Activated CD4-positive, alpha-beta T cell treated with anti-CD3 and anti-CD28 coated beads for 24 hours (primary cell): Measurements from ENCODE around the gene GCAT.
A peak's percentile ranks its signal among the peaks of the same experiment; 100 is the strongest.

ENCODE experiments used
- DNase-seq, 2 donors: peaks; one replicate each; pipeline ENCODE4 v3.0.0-alpha.2; 2020; ENCODE audit warnings: low read depth in 2 of 2

Gene GCAT

DNA sequence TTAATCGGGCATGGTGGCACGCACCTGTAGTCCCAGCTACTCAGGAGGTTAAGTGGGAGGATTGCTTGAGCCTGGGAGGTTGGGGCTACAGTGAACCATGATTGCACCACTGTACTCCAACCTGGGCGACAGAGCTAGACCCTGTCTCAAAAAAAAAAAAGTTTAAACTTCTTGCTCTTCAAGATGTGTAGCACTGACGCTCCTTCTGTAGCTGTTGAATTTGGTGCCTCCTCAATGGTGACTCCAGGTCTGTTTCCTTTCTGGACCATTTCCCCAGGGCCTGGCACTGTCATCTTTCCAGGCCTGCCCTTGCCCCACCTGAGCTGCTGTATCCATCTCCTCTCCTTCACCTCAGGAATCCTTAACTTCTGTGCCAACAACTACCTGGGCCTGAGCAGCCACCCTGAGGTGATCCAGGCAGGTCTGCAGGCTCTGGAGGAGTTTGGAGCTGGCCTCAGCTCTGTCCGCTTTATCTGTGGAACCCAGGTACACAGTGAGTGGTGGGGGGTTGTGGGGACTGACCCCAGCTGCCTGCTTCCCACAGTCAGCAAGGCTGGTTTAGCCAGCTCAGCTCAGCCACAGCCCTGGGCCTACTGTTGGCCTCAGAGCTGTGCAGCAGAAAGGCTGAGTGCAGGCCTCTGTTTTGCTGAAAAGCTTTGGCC lies 2.1 kb downstream of the GCAT start:
- DNase-seq = no peak

DNA sequence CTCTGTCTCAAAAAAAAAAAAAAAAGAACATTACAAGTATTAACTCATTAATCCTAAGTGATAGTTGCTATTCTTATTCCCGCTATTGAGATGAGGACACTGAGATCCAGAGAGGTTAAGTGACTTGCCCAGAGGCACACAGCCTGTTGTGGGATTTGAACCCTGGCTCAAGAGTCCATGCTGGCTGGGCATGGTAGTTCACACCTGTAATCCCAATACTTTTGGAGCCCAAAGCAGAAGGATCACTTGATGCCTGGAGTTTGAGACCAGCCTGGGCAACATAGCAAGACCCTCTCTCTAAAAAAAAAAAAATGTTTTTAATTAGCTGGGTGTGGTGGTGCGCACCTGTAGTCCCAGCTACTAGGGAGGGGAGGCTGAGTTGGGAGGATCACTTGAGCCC lies 4.1 kb downstream of the GCAT start:
- DNase-seq = no peak

DNA sequence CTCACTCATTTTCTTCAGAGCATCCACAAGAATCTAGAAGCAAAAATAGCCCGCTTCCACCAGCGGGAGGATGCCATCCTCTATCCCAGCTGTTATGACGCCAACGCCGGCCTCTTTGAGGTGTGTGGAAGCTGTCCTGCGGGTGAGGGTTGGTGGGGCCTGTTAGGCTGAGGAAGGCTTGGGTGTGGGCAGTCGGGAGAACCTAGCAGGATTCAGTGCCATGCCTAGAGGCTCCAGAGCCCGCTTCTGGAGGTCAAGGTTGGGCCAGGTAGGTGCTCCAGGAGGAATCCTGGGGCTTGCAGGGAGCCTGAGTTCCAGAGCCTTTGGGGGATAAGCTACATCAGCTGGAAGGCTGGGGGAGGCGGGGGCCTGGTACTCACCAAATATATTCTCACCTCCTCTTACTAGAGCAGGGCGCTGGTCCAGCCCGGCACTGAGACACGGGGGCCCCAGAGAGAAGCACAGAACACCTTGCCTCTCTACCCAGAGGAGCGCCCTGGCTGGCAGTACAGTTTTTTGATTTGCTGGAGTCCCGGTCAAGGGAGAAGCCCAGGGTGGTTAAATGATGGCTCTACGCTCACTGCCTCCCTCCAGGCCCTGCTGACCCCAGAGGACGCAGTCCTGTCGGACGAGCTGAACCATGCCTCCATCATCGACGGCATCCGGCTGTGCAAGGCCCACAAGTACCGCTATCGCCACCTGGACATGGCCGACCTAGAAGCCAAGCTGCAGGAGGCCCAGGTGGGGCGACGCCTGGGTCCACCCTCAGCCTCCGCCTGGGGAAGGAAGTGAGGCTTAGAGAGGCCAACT lies 5.3 kb downstream of the GCAT start:
- no peak for DNase-seq

DNA sequence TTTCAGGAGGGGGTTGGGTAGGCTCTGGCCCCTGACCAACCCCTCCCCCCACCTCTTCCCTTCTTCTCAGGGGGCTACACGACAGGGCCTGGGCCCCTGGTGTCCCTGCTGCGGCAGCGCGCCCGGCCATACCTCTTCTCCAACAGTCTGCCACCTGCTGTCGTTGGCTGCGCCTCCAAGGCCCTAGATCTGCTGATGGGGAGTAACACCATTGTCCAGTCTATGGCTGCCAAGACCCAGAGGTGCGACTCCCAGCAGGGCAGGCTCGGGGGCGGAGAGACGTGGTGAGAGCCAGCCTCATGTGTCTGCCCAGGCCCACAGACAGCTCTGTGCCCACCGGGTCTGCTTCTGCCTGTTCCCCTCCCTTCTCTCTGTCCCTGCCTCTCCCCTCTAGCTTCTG lies 7.9 kb downstream of the GCAT start:
- DNase-seq = no peak

DNA sequence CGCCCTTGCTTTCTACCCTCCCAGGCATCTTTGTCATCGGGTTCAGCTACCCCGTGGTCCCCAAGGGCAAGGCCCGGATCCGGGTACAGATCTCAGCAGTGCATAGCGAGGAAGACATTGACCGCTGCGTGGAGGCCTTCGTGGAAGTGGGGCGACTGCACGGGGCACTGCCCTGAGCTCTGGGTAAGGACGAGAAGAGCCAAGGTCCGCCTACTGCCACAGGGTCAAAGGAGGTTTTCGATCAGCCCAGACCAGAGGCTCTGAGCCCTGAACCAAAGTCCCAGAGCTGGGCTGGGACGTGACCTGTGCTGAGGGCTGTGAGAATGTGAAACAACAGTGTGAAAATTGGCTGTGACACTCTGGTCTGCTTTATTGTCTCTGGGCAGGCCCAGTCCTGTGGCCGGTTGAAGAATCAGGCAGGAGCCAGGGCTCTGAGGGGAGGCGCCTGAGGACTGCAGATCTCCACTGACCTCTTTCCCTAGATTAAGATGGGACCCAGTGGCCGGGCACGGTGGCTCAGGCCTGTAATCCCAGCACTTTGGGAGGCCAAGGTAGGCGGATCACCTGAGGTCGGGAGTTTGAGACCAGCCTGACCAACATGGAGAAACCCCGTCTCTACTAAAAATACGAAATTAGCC lies 8.9 kb downstream of the GCAT start:
- DNase-seq = no peak

DNA sequence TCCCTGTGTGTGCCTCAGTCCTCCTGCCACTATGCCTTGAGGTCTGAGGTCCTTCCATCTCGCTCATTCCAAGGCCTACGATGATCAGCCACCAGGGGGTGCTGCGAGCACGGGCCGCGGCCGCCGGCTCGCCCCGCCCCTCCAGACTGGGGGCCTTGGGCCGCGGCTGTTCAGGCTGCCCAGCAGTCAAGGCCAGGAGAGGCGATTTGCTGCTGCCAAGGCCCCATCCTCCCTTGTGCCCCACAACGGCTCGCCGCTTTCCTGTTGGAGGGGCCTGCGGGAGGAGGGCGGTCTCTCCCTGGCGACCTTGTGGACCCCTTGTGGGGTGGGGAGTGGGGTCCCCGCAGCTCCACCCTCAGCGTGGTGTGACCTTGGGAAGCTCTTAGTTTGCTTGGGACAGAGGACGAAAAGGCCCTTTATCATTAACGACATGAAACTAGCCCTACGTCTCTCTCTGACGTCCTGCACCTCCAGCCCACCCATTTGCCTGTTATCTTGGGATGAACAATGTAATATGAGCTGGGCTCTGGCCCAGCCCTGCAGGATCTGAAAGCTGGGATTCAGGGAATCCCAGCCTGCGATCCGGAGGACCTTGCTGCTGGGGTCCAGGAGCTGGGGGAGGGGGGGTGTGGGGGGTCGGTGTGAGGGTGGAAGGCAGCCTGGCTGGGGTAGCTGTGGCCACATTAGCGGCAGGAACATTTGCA lies 10.1 kb downstream of the GCAT start:
- peak; percentile 80 to 86 for DNase-seq

DNA sequence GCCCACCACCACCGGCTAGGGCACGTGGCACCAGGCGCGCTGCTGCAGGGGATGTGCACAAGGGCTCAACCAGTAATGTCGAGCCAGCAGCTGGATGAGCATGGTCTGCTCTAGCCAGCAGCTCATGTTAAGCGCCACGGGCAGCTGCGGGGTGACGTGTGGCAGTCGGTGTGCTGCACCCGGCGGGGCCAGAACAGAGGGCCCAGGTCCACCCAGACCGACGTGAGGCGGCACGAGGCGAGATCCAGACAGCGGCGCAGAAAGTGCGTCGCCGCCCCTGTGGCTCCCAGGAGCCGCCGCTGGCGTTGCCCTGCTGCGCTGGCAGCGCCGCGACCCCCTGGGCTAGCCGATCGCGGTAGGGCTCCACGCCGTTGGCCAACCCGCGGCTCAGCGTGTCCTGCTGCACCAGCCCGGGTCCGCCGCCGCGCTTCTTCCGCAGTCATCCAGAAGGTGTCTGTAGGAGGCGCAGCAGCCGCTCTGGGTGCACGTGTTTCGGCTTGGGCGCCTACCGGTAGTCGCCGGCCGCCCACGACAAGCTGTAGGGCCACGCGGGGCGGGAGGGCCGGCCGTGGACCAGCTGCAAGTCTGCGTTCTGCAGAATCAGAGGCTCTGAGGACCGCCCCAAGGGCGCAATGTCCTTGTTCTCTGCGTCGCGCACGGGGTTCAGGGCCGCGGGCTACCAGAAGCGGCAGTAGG lies 10.8 kb downstream of the GCAT start:
- DNase-seq = peak; percentile 38 to 51

DNA sequence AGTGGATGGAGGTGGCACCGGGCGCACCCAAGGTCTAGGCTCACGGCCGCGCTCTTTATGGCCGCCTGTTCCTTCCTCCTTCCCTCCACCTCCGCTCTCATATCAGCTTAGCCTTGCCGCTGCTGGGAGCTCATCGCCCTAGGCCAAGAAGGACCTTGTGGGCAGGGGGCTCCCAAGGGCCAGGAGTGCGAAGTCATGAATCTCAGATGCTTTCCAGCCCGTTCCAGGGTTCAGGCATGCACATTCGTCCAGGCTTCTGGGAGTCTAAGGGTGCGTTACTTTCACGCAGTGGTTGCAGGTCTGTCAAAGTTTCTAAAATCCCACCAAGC lies 11.3 kb downstream of the GCAT start:
- DNase-seq = no peak

DNA sequence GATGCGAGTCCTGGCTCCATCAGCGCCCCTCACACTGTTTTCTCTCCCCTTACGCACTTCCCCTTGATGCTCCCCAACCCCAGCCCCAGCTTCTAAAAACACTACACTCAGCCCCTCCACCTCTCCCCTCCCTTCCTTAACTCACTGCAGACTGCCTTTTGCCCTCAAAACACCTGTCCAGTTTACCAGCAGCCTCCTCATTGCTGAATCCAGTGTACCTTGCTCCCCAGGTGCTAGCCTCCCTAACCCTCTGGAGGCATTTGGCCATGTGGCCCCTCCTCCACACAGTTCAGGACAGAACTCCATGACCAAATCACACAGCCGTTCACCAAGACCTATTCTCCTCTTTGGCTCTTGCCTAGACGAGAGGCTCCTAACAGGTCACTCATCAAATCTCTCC lies 12.6 kb downstream of the GCAT start:
- no peak for DNase-seq

DNA sequence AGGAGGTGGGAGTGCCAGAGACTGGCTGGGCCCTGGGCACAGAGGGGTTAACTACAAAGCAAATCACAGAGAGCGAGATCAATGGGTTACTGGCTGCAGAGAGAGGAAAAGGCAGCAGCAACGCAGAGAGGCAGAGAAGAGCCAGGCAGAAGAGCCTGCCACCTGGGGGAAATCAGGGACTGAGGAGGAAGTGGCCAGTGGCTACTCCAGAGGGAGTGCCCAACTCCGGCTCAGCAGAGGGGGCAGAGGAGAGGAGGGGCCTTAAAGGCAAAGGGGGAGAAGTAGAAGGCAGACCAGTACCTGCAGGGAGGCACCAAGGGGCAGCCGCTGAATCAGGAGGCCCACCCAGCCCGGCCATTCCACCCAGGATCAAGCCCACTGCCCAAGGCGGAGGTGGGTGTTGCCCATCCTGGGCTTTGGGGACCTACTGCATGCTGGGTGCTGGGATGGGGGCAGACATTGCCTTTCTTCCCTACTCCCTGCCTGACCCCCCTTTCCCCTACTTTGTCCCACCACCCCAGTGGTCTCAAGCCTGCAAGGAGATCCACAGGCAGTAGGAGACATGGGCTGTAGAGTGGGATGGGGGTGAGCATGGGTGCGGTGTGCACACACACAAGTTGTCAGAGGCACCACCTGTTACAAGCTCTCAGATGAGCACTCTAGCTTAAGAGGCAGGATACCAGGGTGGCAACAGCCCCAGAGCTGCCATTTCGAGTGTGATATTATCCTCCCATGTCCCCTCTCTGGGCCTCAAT lies 14.5 kb downstream of the GCAT start:
- DNase-seq = no peak

DNA sequence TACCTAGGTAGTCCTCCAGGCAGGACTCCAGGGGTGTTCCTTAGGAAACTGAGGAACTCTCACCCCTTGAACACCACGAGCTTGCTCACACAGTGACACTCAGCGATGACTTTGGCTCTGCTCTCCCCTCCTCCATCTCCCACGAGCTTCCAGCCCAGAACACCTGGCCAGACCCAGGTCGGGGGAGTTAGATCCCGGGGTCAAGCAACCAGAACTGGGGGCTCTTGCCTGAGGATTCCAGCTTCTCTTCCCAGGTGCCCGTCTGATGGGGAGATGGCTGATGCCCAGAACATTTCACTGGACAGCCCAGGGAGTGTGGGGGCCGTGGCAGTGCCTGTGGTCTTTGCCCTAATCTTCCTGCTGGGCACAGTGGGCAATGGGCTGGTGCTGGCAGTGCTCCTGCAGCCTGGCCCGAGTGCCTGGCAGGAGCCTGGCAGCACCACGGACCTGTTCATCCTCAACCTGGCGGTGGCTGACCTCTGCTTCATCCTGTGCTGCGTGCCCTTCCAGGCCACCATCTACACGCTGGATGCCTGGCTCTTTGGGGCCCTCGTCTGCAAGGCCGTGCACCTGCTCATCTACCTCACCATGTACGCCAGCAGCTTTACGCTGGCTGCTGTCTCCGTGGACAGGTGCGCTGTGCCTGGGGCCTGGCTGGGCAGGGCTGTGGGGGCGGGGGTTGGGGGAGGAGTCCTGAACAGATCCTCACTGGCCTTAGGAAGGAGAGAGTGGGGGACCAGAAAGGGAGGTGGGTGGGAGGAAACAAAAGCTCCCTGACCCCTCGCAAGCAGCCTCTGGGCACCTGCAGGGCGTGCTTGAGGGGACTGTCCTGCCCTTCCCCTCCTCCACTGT lies 15.6 kb downstream of the GCAT start, which contains the start of gene GALR3:
Gene GALR3, plus strand, starts transcription at position 249 of the 852 bp plus-strand sequence. Its CDS starts 25 bp downstream, at position 274.
- no peak for DNase-seq

DNA sequence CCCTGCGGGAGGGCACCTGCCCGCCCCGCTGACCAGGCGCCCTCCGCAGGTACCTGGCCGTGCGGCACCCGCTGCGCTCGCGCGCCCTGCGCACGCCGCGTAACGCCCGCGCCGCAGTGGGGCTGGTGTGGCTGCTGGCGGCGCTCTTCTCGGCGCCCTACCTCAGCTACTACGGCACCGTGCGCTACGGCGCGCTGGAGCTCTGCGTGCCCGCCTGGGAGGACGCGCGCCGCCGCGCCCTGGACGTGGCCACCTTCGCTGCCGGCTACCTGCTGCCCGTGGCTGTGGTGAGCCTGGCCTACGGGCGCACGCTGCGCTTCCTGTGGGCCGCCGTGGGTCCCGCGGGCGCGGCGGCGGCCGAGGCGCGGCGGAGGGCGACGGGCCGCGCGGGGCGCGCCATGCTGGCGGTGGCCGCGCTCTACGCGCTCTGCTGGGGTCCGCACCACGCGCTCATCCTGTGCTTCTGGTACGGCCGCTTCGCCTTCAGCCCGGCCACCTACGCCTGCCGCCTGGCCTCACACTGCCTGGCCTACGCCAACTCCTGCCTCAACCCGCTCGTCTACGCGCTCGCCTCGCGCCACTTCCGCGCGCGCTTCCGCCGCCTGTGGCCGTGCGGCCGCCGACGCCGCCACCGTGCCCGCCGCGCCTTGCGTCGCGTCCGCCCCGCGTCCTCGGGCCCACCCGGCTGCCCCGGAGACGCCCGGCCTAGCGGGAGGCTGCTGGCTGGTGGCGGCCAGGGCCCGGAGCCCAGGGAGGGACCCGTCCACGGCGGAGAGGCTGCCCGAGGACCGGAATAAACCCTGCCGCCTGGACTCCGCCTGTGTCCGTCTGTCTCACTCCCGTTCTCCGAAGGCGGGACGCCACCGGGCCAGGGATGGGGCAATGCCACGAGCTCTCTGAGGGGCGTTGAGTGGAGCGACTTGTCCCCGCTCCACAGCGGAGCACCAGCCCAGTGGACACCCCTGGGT lies 17.2 kb downstream of the GCAT start:
- no peak for DNase-seq

DNA sequence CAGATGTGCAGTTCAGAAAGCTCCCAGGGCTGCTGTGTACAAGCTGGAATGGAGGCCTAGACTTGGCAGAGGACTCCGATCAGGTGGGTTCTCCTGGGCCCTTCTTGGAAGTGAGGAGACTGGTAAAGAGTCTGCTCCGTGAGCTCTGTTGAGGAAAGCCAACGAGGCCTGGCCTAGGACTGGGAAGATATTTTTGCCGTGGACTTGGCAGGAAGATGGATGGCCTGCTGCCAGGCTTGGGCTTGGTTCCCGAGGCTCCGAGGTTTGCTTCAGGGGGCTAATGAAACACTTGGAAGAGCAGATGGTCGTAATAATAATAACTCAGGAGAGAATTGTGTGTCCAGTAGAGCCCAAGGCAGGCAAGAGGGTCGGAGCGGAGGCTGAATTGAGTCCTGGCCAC lies 19.3 kb downstream of the GCAT start:
- no peak for DNase-seq

DNA sequence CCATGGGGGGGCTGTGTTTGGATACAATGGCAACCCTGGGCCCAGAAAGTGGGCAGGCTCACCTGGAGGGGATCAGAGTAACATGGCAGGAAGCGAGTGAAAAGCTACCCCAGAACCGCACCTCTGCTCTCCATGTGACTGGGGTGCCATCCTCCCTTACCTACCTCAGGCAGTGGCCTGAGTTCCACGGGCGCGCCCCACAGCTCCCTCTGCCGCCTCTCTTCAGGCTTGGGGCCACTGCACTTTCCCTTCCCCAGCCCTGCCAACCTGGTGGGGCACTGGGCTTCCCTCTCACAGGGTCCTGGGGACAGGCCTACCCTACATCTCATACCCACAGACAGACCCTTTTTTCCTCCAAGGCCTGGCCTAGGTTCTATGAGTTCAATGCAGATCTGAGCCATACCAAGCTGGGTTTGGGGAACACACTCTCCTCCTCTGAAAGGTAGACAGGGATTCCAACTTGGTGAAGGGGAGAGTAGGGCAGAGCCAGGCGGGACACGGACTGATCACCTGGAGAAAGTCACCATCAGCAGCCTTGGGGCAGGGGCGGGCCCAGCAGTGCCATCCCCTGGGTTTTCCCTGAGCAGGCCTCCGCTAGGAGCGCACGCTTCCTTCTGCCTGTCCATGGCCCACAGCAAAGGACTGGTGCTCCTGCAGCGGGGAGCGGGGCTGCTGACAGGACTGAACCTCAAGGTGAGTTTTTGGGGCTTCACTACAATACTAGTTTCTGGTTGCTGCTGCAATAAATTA lies 22.5 kb downstream of the GCAT start:
- no peak for DNase-seq

DNA sequence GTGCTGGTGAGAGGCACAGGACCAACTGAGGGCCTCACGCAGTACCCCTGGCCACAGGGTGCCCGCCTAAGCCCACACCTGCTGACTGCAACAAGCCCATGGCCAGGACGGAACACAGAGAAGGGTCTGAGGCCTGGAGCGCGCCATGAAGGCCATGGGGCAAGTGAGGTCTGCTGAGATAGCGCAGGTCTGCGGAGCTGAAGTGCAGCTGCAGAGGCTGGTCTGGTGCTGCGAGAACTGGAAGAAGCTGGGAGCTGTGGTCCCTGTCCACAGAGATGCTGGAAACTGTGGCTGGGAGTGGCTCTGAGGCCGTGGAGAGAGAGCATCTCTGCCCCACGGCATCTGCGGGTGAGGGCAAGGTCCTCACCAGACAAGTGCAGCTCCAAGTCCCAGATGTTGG lies 23.7 kb downstream of the GCAT start:
- DNase-seq = no peak

DNA sequence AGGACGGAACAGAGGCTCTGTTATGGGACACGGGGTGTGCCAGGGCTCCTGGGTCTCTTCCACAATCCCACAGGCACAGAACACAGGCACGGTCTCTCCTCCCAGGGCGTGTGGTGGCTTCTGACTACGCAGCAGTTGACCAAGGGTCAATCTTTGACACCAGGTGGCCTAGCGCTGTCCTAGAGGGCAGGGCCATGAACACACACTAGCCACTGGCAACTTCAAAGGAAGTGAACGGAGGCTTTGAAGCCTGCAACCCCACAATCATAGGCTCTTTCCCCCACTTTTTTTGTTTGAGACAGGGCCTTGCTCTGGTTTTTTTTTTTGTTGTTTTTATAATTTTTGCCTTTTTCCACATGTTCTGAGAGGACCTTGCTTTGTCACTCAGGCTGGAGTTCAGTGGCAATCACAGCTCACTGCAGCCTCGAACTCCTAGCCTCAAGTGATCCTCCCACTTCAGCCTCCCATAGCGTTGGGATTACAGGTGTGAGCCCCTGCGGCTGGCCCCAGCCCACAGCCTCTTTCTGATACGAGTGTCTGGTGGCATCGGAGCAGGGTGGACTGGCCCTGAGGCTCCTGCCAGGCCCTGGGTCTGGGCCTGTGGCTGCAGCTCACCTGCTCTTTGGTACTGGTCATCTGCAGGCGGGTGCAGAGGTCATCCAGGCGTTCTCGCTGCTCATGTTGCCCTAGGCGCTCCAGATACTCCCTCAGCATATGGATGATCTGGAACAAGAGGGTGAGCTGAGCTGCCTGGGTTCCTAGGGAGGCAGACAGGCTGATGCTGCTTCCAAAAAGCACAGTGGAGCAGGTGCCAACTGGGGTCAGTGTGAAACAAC lies 24.5 kb downstream of the GCAT start:
- DNase-seq = no peak
